Measurements from ENCODE around the gene DISP2. TPM values are rescaled to one million over a fixed set of nuclear protein-coding genes. Genes with fewer than 3 reads are reported as not detected.

The DISP2 gene
- total RNA-seq, 1 donor from 2014 or later = 3.7 TPM

GRCh38 chr15:40325188-40325587, 32.8 kb upstream of the DISP2 start:
- Histone ChIP-seq H3K36me3 (ENCODE audit: insufficient read depth, low read length) (peaks cover 6% of the 10 kb centered on the region), H4K20me1 (ENCODE audit: insufficient read depth, low read length) (peaks cover 21% of the 10 kb centered on the region), H2AFZ (ENCODE audit: low read depth, low read length) (no peak overlapping the region), H3K4me3 (ENCODE audit: insufficient read depth, low read depth, low read length) (peak overlapping the region; percentile 59), H3K9me3 (ENCODE audit: insufficient read depth, low read depth, low read length) (no peaks in the 10 kb centered on the region), H3K79me2 (ENCODE audit: insufficient read depth, low read length) (peaks cover 25% of the 10 kb centered on the region), H3K4me1 (ENCODE audit: insufficient read depth, low read length) (peaks cover 45% of the 10 kb centered on the region), H3K27me3 (ENCODE audit: insufficient read depth, low read length) (no peaks in the 10 kb centered on the region), H3K4me2 (ENCODE audit: low read length) (peak overlapping the region; percentile 86), H3K27ac (ENCODE audit: low read depth, low read length) (no peak overlapping the region), H3K9ac (ENCODE audit: low read length) (peak overlapping the region; percentile 79)
- FAIRE-seq = no peak
- TF ChIP-seq CTCF (IDR thresholded peaks at IDR 0.05; ENCODE audit: insufficient read depth, low read depth, low read length) (no peak), EZH2 (IDR thresholded peaks at IDR 0.05; ENCODE audit: insufficient read depth, low read length) (no peak)
- H3K27me3 Mint-ChIP-seq (ENCODE audit: low read depth, unreplicated experiment) = no peaks in the 10 kb centered on the region
- peaks cover 2% of the 10 kb centered on the region for H3K9me3 Mint-ChIP-seq (ENCODE audit: unreplicated experiment)
- DNase-seq (ENCODE audit: low read depth) = no peak
- peak overlapping the region; percentile 91 for H3K4me3 Mint-ChIP-seq (ENCODE audit: unreplicated experiment)
- peaks cover 4% of the 10 kb centered on the region for H3K36me3 Mint-ChIP-seq (ENCODE audit: low read depth, unreplicated experiment)
- peak overlapping the region; percentile 35 for H3K27ac Mint-ChIP-seq (ENCODE audit: unreplicated experiment)
- H3K4me1 Mint-ChIP-seq (ENCODE audit: low read depth, unreplicated experiment) = peaks cover 58% of the 10 kb centered on the region

GRCh38 chr15:40325700-40326099, 32.3 kb upstream of the DISP2 start:
- peaks cover 25% of the 10 kb centered on the region for H3K79me2 ChIP-seq (ENCODE audit: insufficient read depth, low read length)
- H3K4me3 ChIP-seq (ENCODE audit: insufficient read depth, low read depth, low read length) = no peak overlapping the region
- peaks cover 6% of the 10 kb centered on the region for H3K36me3 ChIP-seq (ENCODE audit: insufficient read depth, low read length)
- H3K4me1 Mint-ChIP-seq (ENCODE audit: low read depth, unreplicated experiment) = peaks cover 62% of the 10 kb centered on the region
- H3K27ac ChIP-seq (ENCODE audit: low read depth, low read length) = no peak overlapping the region
- no peak for FAIRE-seq
- DNase-seq (ENCODE audit: low read depth) = no peak
- no peaks in the 10 kb centered on the region for H3K27me3 Mint-ChIP-seq (ENCODE audit: low read depth, unreplicated experiment)
- H3K4me1 ChIP-seq (ENCODE audit: insufficient read depth, low read length) = peaks cover 45% of the 10 kb centered on the region
- H3K9ac ChIP-seq (ENCODE audit: low read length) = no peak overlapping the region
- peak overlapping the region; percentile 86 for H3K4me2 ChIP-seq (ENCODE audit: low read length)
- H4K20me1 ChIP-seq (ENCODE audit: insufficient read depth, low read length) = peaks cover 21% of the 10 kb centered on the region
- no peak overlapping the region for H2AFZ ChIP-seq (ENCODE audit: low read depth, low read length)
- peaks cover 6% of the 10 kb centered on the region for H3K36me3 Mint-ChIP-seq (ENCODE audit: low read depth, unreplicated experiment)
- H3K4me3 Mint-ChIP-seq (ENCODE audit: unreplicated experiment) = peak overlapping the region; percentile 91
- no peaks in the 10 kb centered on the region for H3K27me3 ChIP-seq (ENCODE audit: insufficient read depth, low read length)
- H3K9me3 ChIP-seq (ENCODE audit: insufficient read depth, low read depth, low read length) = no peaks in the 10 kb centered on the region
- no peak overlapping the region for H3K27ac Mint-ChIP-seq (ENCODE audit: unreplicated experiment)
- H3K9me3 Mint-ChIP-seq (ENCODE audit: unreplicated experiment) = no peaks in the 10 kb centered on the region
- no peak for TF ChIP-seq EZH2 (IDR thresholded peaks at IDR 0.05; ENCODE audit: insufficient read depth, low read length)

- H3K27me3 Mint-ChIP-seq (ENCODE audit: low read depth, unreplicated experiment) = no peaks in the 10 kb centered on the region
- no peak for DNase-seq (ENCODE audit: low read depth)
- Histone ChIP-seq H3K9me3 (ENCODE audit: insufficient read depth, low read depth, low read length) (no peaks in the 10 kb centered on the region), H3K27ac (ENCODE audit: low read depth, low read length) (no peak overlapping the region), H3K36me3 (ENCODE audit: insufficient read depth, low read length) (peaks cover 6% of the 10 kb centered on the region), H3K4me1 (ENCODE audit: insufficient read depth, low read length) (peaks cover 42% of the 10 kb centered on the region), H3K9ac (ENCODE audit: low read length) (no peak overlapping the region), H3K4me2 (ENCODE audit: low read length) (peak overlapping the region; percentile 23), H3K4me3 (ENCODE audit: insufficient read depth, low read depth, low read length) (no peak overlapping the region), H4K20me1 (ENCODE audit: insufficient read depth, low read length) (peaks cover 21% of the 10 kb centered on the region), H3K27me3 (ENCODE audit: insufficient read depth, low read length) (no peaks in the 10 kb centered on the region), H2AFZ (ENCODE audit: low read depth, low read length) (no peak overlapping the region), H3K79me2 (ENCODE audit: insufficient read depth, low read length) (peaks cover 25% of the 10 kb centered on the region)
- TF ChIP-seq EZH2 (IDR thresholded peaks at IDR 0.05; ENCODE audit: insufficient read depth, low read length) (no peak), CTCF (IDR thresholded peaks at IDR 0.05; ENCODE audit: insufficient read depth, low read depth, low read length) (no peak)
- peaks cover 10% of the 10 kb centered on the region for H3K36me3 Mint-ChIP-seq (ENCODE audit: low read depth, unreplicated experiment)
- H3K27ac Mint-ChIP-seq (ENCODE audit: unreplicated experiment) = peak overlapping the region; percentile 94
- peaks cover 59% of the 10 kb centered on the region for H3K4me1 Mint-ChIP-seq (ENCODE audit: low read depth, unreplicated experiment)
- H3K4me3 Mint-ChIP-seq (ENCODE audit: unreplicated experiment) = peak overlapping the region; percentile 91
- H3K9me3 Mint-ChIP-seq (ENCODE audit: unreplicated experiment) = no peaks in the 10 kb centered on the region
- FAIRE-seq = no peak
Measured at GRCh38 chr15:40327457-40327856, 30.6 kb upstream of the DISP2 start.
